Tibial nerve (tissue), 4 donors: ENCODE data around the gene DTNB.

Experiments
- EP300 ChIP-seq, 2 donors: sonication (generic); formaldehyde crosslinking; IDR thresholded peaks; one replicate each; pipeline ENCODE4 v1.6.1; 2017; ENCODE audit warnings: antibody characterized with exemption in 2 of 2, mild to moderate bottlenecking in 1 of 2
- POLR2A ChIP-seq, 2 donors: fragments of 450-650 bp; IDR thresholded peaks; one replicate each; pipeline ENCODE4 v1.6.1; 2017; ENCODE audit warnings: antibody characterized with exemption in 2 of 2, mild to moderate bottlenecking in 2 of 2, moderate library complexity in 2 of 2
- TF ChIP-seq, protein P1 (sequence below), 5 experiments: fragments of 200-600 bp in 3 of 5; fragments of 450-650 bp in 2 of 5; sonication (generic) in 3 of 5; IDR thresholded peaks; one replicate each; pipeline ENCODE4 v1.5.1; 2016 to 2019; ENCODE audit warnings: antibody characterized with exemption in 5 of 5, mild to moderate bottlenecking in 3 of 5, moderate library complexity in 2 of 5

DNA sequence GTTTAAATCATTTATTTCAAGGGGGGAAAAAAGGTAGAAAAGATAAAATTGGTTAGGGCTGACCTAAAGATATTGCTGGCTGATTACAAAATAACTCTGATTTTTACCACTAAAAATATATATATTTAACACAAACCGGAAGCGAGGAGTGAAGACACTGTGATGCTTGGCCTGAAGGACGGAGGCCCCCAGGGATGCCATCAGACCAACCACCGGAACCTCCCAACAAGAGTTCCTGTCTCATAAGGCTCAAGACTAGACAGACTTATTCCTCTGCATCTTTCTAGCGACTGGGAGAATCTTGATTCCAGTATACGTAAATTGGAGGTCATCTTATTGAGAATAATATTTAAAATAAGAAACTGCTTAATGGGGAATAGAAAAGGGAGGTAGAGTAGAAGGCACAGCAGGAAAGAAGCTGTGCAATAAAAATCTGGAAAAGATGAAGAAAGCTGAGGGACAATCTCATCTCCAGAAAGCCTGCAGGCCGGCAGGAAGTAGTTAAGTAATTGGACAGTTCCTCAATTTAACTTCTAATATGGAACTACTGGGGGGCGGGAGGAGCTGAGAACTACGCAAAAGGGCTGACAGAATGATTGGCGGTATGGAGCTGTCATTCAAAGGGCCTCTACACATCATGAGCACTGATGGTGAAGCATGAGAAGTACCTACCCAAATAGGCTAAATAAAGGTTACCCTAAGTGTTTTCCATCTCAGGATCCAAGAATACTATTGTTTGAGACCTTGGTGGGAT lies 91.1 kb downstream of the DTNB start:
- TF ChIP-seq, protein P1, sequence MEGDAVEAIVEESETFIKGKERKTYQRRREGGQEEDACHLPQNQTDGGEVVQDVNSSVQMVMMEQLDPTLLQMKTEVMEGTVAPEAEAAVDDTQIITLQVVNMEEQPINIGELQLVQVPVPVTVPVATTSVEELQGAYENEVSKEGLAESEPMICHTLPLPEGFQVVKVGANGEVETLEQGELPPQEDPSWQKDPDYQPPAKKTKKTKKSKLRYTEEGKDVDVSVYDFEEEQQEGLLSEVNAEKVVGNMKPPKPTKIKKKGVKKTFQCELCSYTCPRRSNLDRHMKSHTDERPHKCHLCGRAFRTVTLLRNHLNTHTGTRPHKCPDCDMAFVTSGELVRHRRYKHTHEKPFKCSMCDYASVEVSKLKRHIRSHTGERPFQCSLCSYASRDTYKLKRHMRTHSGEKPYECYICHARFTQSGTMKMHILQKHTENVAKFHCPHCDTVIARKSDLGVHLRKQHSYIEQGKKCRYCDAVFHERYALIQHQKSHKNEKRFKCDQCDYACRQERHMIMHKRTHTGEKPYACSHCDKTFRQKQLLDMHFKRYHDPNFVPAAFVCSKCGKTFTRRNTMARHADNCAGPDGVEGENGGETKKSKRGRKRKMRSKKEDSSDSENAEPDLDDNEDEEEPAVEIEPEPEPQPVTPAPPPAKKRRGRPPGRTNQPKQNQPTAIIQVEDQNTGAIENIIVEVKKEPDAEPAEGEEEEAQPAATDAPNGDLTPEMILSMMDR (IDR thresholded peaks at IDR 0.05), result no peak
- TF ChIP-seq POLR2A (IDR thresholded peaks at IDR 0.05) (no peak), EP300 (IDR thresholded peaks at IDR 0.05) (no peak)
